ENCODE data around the gene FAF1. TPM values are rescaled to one million over a fixed set of nuclear protein-coding genes. Genes with fewer than 3 reads are reported as not detected.

The FAF1 gene
- total and polyA plus RNA-seq, 2 donors (not counting 3 experiments of a cell fraction or from before 2014, with no cell fraction given) = 9.0 to 57.6 TPM

GRCh38 chr1:50522691-50523342 is 437.2 kb downstream of the FAF1 start:
- no peaks in the 10 kb centered on the region for H3K79me2 ChIP-seq (ENCODE audit: control insufficient read depth, insufficient read depth, low read length)
- FAIRE-seq = no peak

More at GRCh38 chr1:50522691-50523342, 437.2 kb downstream of the FAF1 start:
- no peak overlapping the region for H2AFZ ChIP-seq (ENCODE audit: low read depth, low read length)
- H3K4me1 ChIP-seq (ENCODE audit: control insufficient read depth, extremely low read depth, insufficient read depth, low read length) = no peaks in the 10 kb centered on the region
- no peaks in the 10 kb centered on the region for H4K20me1 ChIP-seq (replicated peaks; ENCODE audit: control insufficient read depth, extremely low read depth, insufficient read depth, low read length)
- H3K27me3 ChIP-seq (ENCODE audit: control insufficient read depth in 2 of 2, insufficient read depth in 2 of 2, low read length in 2 of 2) = no peaks in the 10 kb centered on the region
- dilution Hi-C loops (cut with MboI; ENCODE audit: extremely low pct_ligation_motif_present, low sequenced_read_pairs) (no loop called here), intact Hi-C loops (cut with micrococcal nuclease) (no loop called here)
- TF ChIP-seq EZH2 (IDR thresholded peaks at IDR 0.05; ENCODE audit: borderline replicate concordance, low read depth, low read length, severe bottlenecking) = no peak
- no peak for TF ChIP-seq MAX (IDR thresholded peaks at IDR 0.05; ENCODE audit: insufficient read depth, insufficient read length)
- TF ChIP-seq FOS (IDR thresholded peaks at IDR 0.05; ENCODE audit: borderline replicate concordance, insufficient read depth, low read length) = no peak
- TF ChIP-seq JUN (IDR thresholded peaks at IDR 0.05; ENCODE audit: borderline replicate concordance, insufficient read depth, insufficient read length, low read depth) = no peak
- no peak for TF ChIP-seq POLR2A (IDR thresholded peaks at IDR 0.05; ENCODE audit: low read depth, low read length)
- no peak for TF ChIP-seq MYC (IDR thresholded peaks at IDR 0.05; ENCODE audit: low read depth, low read length)
- TF ChIP-seq CTCF (IDR thresholded peaks at IDR 0.05; ENCODE audit: extremely low read depth in 1 of 2, insufficient read depth in 1 of 2, low read depth in 1 of 2, low read length in 2 of 2) = no peak
- TF ChIP-seq GATA2 (IDR thresholded peaks at IDR 0.05; ENCODE audit: insufficient read depth, insufficient read length, low read depth, low read length) = no peak
- no peak for TF ChIP-seq POLR2AphosphoS5 (IDR thresholded peaks at IDR 0.05; ENCODE audit: insufficient read depth, low read depth, low read length)
- H3K36me3 ChIP-seq (ENCODE audit: control insufficient read depth in 2 of 2, extremely low read depth in 1 of 2, insufficient read depth in 2 of 2, low read length in 2 of 2) = no peaks in the 10 kb centered on the region
- H3K27ac ChIP-seq (ENCODE audit: insufficient read depth, low read depth, low read length) = no peak overlapping the region
- no TSS peak for BruUV-seq (replicated peaks)
- ChIA-PET POLR2A (no interaction called here), CTCF (no interaction called here)
- no peak overlapping the region for H3K4me2 ChIP-seq (ENCODE audit: insufficient read depth, low read length)
- no peak for DNase-seq (ENCODE audit: low read depth, low spot score)
- H3K9ac ChIP-seq (replicated peaks; ENCODE audit: extremely low read depth, insufficient read depth, low read length) = no peak overlapping the region
- H3K9me1 ChIP-seq (replicated peaks; ENCODE audit: control insufficient read depth, extremely low read depth, insufficient read depth, low read length) = no peaks in the 10 kb centered on the region
- H3K4me3 ChIP-seq (replicated peaks in 1 of 3; ENCODE audit: insufficient read depth in 1 of 3, low read depth in 1 of 3, low read length in 3 of 3) = no peak overlapping the region
- no peaks in the 10 kb centered on the region for H3K9me3 ChIP-seq (replicated peaks; ENCODE audit: control insufficient read depth, insufficient read depth, low read length)
